Natural killer cell (primary cell): ENCODE results near the gene C2orf68. TPM values are rescaled to one million over a fixed set of nuclear protein-coding genes. Genes with fewer than 3 reads are reported as not detected.
A peak's percentile ranks its signal among the peaks of the same experiment; 100 is the strongest.

ENCODE experiments used
- ATAC-seq, 3 donors: fragments of 150-1000 bp in 2 of 3; fragments of 200-7000 bp in 1 of 3; cut with Tn5 transposase; 1 replicate in 1 of 3; 2 replicates in 2 of 3; pipeline ENCODE4 v1.10.0; 2021; ENCODE audit warnings: mild to moderate bottlenecking in 2 of 3, moderate library complexity in 2 of 3
- DNase-seq, 2 donors: peaks; one replicate each; pipeline versions ENCODE4 v3.0.0 to v3.0.0-alpha.2; 2013 to 2021; ENCODE audit warnings: mixed read lengths in 1 of 2
- H3K27ac ChIP-seq: one replicate; pipeline ENCODE4 v1.5.1; 2013; ENCODE audit warnings: mild to moderate bottlenecking, low read length
- H3K27me3 ChIP-seq: one replicate; pipeline ENCODE4 v1.6.1; 2013; ENCODE audit warnings: low read length; ENCODE audit not compliant: control insufficient read depth, insufficient read depth
- H3K36me3 ChIP-seq: one replicate; pipeline ENCODE4 v1.6.1; 2013; ENCODE audit warnings: low read length; ENCODE audit not compliant: control insufficient read depth, insufficient read depth
- H3K4me1 ChIP-seq: one replicate; pipeline ENCODE4 v1.6.1; 2013; ENCODE audit warnings: low read length; ENCODE audit not compliant: control insufficient read depth, insufficient read depth
- H3K4me3 ChIP-seq: one replicate; pipeline ENCODE4 v1.5.1; 2013; ENCODE audit warnings: low read length
- H3K9me3 ChIP-seq: one replicate; pipeline ENCODE4 v1.6.1; 2013; ENCODE audit warnings: low read length; ENCODE audit not compliant: control insufficient read depth, insufficient read depth
- H3K27ac Mint-ChIP-seq, 2 donors: one replicate each; pipeline ENCODE4 v1.8.0; 2022; ENCODE audit warnings: mild to moderate bottlenecking in 2 of 2, mixed read lengths in 2 of 2, moderate library complexity in 1 of 2
- H3K27me3 Mint-ChIP-seq, 2 donors: one replicate each; pipeline ENCODE4 v1.8.0; 2022; ENCODE audit warnings: low read depth in 2 of 2, mixed read lengths in 2 of 2
- H3K36me3 Mint-ChIP-seq: one replicate; pipeline ENCODE4 v1.8.0; 2022; ENCODE audit warnings: mixed read lengths
- H3K4me1 Mint-ChIP-seq, 2 donors: one replicate each; pipeline ENCODE4 v1.8.0; 2022; ENCODE audit warnings: mixed read lengths in 2 of 2
- H3K4me3 Mint-ChIP-seq: one replicate; pipeline ENCODE4 v1.8.0; 2022; ENCODE audit warnings: mild to moderate bottlenecking, moderate library complexity, mixed read lengths
- H3K9me3 Mint-ChIP-seq, 2 donors: one replicate each; pipeline ENCODE4 v1.8.0; 2022; ENCODE audit warnings: mixed read lengths in 2 of 2
- CTCF ChIP-seq: fragments of 200-600 bp; IDR thresholded peaks from one replicate; pipeline ENCODE4 v1.8.0; 2022; ENCODE audit warnings: antibody characterized with exemption
- WGBS: methylation state at CpG from one replicate; pipeline ENCODE4 v1.1.7; 2013; ENCODE audit warnings: missing lambda C conversion rate; ENCODE audit not compliant: insufficient coverage; 5-methylcytosine and 5-hydroxymethylcytosine counted together
- intact Hi-C: fragments of 100-400 bp; cut with micrococcal nuclease; formaldehyde crosslinking; loops from one replicate; pipeline ENCODE4 v1.14.2; 2022
- total RNA-seq, 4 donors: library from RNA; stranded (reverse); fragments of 120-200 nt in 1 of 4; gene quantifications; one replicate each; pipeline versions ENCODE4 v1.2.3 to v1.2.4, GENCODE V29; 2013 to 2022

Gene C2orf68
- total RNA-seq, 3 donors from 2014 or later (not counting 1 experiment from before 2014, with no cell fraction given), result 36.4 to 60.8 (median 48.4) TPM

DNA sequence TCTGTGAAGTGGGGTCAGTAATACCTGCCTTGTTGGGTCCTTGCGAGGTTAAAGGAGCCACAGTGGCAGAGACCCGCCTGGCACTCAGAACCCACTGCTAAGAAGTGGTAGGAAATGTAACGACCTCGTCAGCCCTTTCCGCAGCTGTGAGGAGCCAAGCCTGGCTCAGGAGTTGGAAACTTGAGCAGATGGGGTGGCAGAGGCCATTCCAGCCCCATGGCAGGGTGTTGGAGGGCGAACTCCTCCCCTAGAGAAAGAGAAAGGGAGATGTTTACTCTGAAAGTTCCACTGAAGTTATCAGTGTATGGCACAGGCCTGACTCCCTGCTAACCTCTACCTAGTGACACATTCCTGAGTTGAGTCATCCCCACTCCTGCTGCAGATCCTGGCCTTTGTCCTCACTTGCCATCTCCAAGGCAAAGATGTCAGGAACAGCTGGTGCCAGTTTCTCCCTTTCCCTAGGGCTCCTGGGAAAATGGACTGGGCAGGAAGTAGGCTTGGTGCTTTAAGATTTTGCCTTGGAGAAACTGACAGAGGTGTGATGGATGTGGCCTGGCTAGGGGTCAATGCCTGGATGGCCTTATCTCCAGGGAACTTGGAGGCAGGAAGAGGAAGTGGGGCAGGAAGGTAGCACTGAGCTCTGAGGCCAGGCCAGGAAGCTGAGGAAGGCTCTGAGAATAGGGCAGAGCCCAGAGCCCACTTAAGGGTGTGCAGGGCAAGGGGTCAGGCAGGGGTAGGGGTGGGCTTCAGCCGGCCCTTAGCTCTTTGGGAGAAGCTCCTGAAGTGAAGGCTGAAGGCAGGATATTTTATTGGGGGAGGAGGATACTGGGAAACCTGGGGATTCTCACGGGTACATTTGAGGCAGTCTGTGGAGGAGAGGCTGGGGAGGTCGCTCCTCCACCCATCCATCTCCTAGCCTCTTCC lies 26.7 kb downstream of the C2orf68 start:
- H3K27me3 Mint-ChIP-seq, result no peaks in the 10 kb centered on the region
- peak overlapping the region; percentile 87 for H3K4me3 Mint-ChIP-seq
- DNase-seq (peak in 1 of 2 donors; percentile 52), ATAC-seq (peak; percentile 41 to 54 (median 52))
- H3K9me3 Mint-ChIP-seq, result no peaks in the 10 kb centered on the region
- intact Hi-C loops, result no loop called here
- no peaks in the 10 kb centered on the region for H3K27me3 ChIP-seq
- no peaks in the 10 kb centered on the region for H3K36me3 Mint-ChIP-seq
- H3K27ac ChIP-seq, result peak overlapping the region; percentile 62
- peaks cover 16% of the 10 kb centered on the region for H3K36me3 ChIP-seq
- peak overlapping the region; percentile 79 to 87 for H3K27ac Mint-ChIP-seq
- peaks cover 34 to 48% of the 10 kb centered on the region in 2 donors for H3K4me1 Mint-ChIP-seq
- no peak for TF ChIP-seq CTCF
- H3K4me1 ChIP-seq, result peaks cover 33% of the 10 kb centered on the region
- peak overlapping the region; percentile 65 for H3K4me3 ChIP-seq
- 18% methylated on average over 7 of the region's 9 CpGs for WGBS
- no peaks in the 10 kb centered on the region for H3K9me3 ChIP-seq

- peaks cover 40% of the 10 kb centered on the region for H3K4me1 ChIP-seq
- H3K4me3 ChIP-seq, result peak within 1 kb of the TSS; percentile 65
- H3K27ac Mint-ChIP-seq, result peak within 1 kb of the TSS; percentile 85 to 87
- H3K4me1 Mint-ChIP-seq, result peaks cover 38 to 55% of the 10 kb centered on the region in 2 donors
- peaks cover 16% of the 10 kb centered on the region for H3K36me3 ChIP-seq
- intact Hi-C loops, result no loop called here
- H3K27me3 Mint-ChIP-seq, result no peaks in the 10 kb centered on the region
- H3K9me3 ChIP-seq, result no peaks in the 10 kb centered on the region
- ATAC-seq (peak; percentile 74 to 80 (median 76)), DNase-seq (peak in 1 of 2 donors; percentile 71)
- 6% methylated on average over 52 of the region's 52 CpGs for WGBS
- no peak for TF ChIP-seq CTCF
- H3K27me3 ChIP-seq, result no peaks in the 10 kb centered on the region
- H3K36me3 Mint-ChIP-seq, result no peaks in the 10 kb centered on the region
- peak within 1 kb of the TSS; percentile 79 for H3K27ac ChIP-seq
- H3K9me3 Mint-ChIP-seq, result no peaks in the 10 kb centered on the region
- H3K4me3 Mint-ChIP-seq, result peak within 1 kb of the TSS; percentile 88
These were observed 27.5 kb downstream of the C2orf68 start, which contains the start of gene VAMP5 for GRCh38 chr2:85584354-85584856. Gene VAMP5 (plus strand): TSS chr2:85584431. CDS start chr2:85584491, 60 bp downstream.

- no peaks in the 10 kb centered on the region for H3K27me3 Mint-ChIP-seq
- WGBS, result 16% methylated on average over 16 of the region's 16 CpGs
- TF ChIP-seq CTCF, result no peak
These were observed 28.1 kb downstream of the C2orf68 start for GRCh38 chr2:85583667-85584353.

More at GRCh38 chr2:85583667-85584353, 28.1 kb downstream of the C2orf68 start:
- H3K36me3 Mint-ChIP-seq, result no peaks in the 10 kb centered on the region
- no peaks in the 10 kb centered on the region for H3K9me3 ChIP-seq
- ATAC-seq (peak; percentile 30 to 57 (median 42)), DNase-seq (peak; percentile 44 to 63)
- intact Hi-C loops, result no loop called here
- peak overlapping the region; percentile 79 for H3K27ac ChIP-seq
- peaks cover 46% of the 10 kb centered on the region for H3K4me1 ChIP-seq
- no peaks in the 10 kb centered on the region for H3K9me3 Mint-ChIP-seq
- peaks cover 42 to 59% of the 10 kb centered on the region in 2 donors for H3K4me1 Mint-ChIP-seq
- H3K27me3 ChIP-seq, result no peaks in the 10 kb centered on the region
- peak overlapping the region; percentile 58 for H3K4me3 ChIP-seq
- peak overlapping the region; percentile 85 to 87 for H3K27ac Mint-ChIP-seq
- peaks cover 16% of the 10 kb centered on the region for H3K36me3 ChIP-seq
- H3K4me3 Mint-ChIP-seq, result peak overlapping the region; percentile 88
